Left forelimb (tissue), 1 donor: ENCODE data around the gene KIF18B.

ENCODE experiments used
- DNase-seq: peaks from one replicate; pipeline ENCODE4 v3.0.0-alpha.2; 2018; ENCODE audit warnings: low spot score

KIF18B gene

GRCh38 chr17:44875761-44876160 lies 71.8 kb downstream of the KIF18B start:
- DNase-seq, result no peak
